Measurements from ENCODE around the gene RXRA. TPM values are rescaled to one million over a fixed set of nuclear protein-coding genes. Genes with fewer than 3 reads are reported as not detected.

RXRA gene
- total and polyA plus RNA-seq, 2 of the 13 experiments (the other 11 are each of a cell fraction or from before 2014, with no cell fraction given), result 18.9 to 29.2 TPM

DNA sequence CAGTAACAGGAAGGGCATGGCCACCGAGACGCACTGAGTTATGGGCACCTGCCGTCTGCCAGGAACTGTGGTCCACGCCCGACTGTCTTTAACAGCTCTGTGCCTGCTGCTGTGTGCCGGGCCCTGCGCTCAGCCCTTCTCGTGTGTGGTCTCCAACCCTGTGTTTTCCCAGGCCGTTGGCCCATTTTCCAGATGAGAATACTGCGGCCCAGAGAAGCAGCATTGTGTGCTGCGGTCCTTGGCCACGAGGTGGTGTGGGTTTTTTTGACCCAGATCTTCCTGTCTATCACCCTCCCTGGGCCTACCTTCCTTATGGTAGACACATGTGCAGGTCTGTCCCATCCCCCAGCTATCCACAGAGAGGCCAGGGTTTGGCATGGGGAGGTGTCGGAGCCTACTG, 47.0 kb downstream of the RXRA start:
- BruUV-seq (replicated peaks), result no TSS peak
- TF ChIP-seq ZNF629 (CRISPR knock-in tag; conservative IDR thresholded peaks at IDR 0.05) (peak; percentile 94), HNRNPL (IDR thresholded peaks at IDR 0.05; ENCODE audit: low read depth, low read length) (0 out of 2 replicates have a peak, but pooled peaks have one; percentile 42), KDM1A (CRISPR knock-in tag; IDR thresholded peaks at IDR 0.05) (0 out of 2 replicates have a peak, but pooled peaks have one; percentile 17)
- TF ChIP-seq, protein P1, sequence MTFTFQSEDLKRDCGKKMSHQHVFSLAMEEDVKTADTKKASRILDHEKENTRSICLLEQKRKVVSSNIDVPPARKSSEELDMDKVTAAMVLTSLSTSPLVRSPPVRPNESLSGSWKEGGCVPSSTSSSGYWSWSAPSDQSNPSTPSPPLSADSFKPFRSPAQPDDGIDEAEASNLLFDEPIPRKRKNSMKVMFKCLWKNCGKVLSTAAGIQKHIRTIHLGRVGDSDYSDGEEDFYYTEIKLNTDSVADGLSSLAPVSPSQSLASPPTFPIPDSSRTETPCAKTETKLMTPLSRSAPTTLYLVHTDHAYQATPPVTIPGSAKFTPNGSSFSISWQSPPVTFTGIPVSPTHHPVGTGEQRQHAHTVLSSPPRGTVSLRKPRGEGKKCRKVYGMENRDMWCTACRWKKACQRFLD (CRISPR knock-in tag; IDR thresholded peaks at IDR 0.05; ENCODE audit: borderline replicate concordance), result no peak
- no peak overlapping the region for H3K27ac ChIP-seq (ENCODE audit: extremely low read length, insufficient read depth, low read length)
- DNase-seq (ENCODE audit: low spot score) (no peak), ATAC-seq (no peak), FAIRE-seq (no peak)
- H3K36me3 ChIP-seq (replicated peaks in 1 of 2; ENCODE audit: control insufficient read depth in 1 of 2, insufficient read depth in 2 of 2, low read length in 2 of 2), result no peaks in the 10 kb centered on the region; a peak in 2 of 5 replicates
- no peak overlapping the region for H3K4me2 ChIP-seq (ENCODE audit: low read depth, low read length)
- H3K27me3 ChIP-seq (ENCODE audit: control insufficient read depth in 1 of 2, insufficient read depth in 2 of 2, low read length in 2 of 2), result no peaks in the 10 kb centered on the region
- peaks cover 44% of the 10 kb centered on the region; the same call in 1 of the 2 replicates for H4K20me1 ChIP-seq (ENCODE audit: insufficient read depth, low read length)
- in situ Hi-C loops (cut with HindIII; ENCODE audit: extremely low pct_ligation_motif_present, low pct_unique_long_range_greater_than_20kb), result no loop called here
- H3K9ac ChIP-seq (ENCODE audit: insufficient read depth, low read depth, low read length), result no peak overlapping the region
- H3K9me3 ChIP-seq (ENCODE audit: low read length), result no peaks in the 10 kb centered on the region
- H3K4me1 ChIP-seq (ENCODE audit: insufficient read depth, low read length), result peaks cover 60% of the 10 kb centered on the region
- peaks cover 85% of the 10 kb centered on the region for H3K79me2 ChIP-seq (ENCODE audit: insufficient read depth, low read length)
- no peak overlapping the region for H2AFZ ChIP-seq (ENCODE audit: low read length)
- intact Hi-C loops (cut with micrococcal nuclease; ENCODE audit: unreplicated experiment), result no loop called here
- ChIA-PET POLR2A (no interaction called here), CTCF (ENCODE audit: low intra/inter-chr PET ratio, low total read pairs) (no interaction called here)
- no peak overlapping the region for H3K4me3 ChIP-seq (replicated peaks in 1 of 3; ENCODE audit: insufficient read depth in 1 of 3, low read depth in 2 of 3, low read length in 3 of 3)
- WGBS (ENCODE audit: low lambda C conversion rate), result 95% methylated on average over 12 of the region's 13 CpGs

DNA sequence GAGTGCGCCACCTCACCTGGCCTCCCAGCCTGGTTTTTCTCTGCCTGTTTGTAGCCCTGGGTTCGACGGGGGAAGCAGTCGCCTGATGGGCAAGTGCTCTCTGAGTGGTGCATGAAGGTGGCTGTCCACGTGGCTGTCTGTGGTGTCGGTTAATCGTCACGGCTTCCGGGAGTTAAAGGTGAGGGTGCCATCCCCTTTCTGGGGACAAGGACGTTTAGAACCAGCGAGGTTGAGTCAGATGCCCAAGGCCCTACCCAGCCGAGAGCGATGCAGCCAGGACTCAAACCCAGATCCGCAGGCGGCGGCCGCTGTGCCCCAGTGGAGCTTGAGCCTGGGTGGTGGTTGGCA, 47.7 kb downstream of the RXRA start:
- no peak for ATAC-seq
- H4K20me1 ChIP-seq (ENCODE audit: insufficient read depth, low read length), result peaks cover 40% of the 10 kb centered on the region; the same call in 1 of the 2 replicates
- no peaks in the 10 kb centered on the region for H3K27me3 ChIP-seq (ENCODE audit: control insufficient read depth in 1 of 2, insufficient read depth in 2 of 2, low read length in 2 of 2)
- CTCF ChIA-PET (ENCODE audit: low intra/inter-chr PET ratio, low total read pairs), result no interaction called here
- H3K4me1 ChIP-seq (ENCODE audit: insufficient read depth, low read length), result peaks cover 53% of the 10 kb centered on the region
- no peak overlapping the region for H3K4me3 ChIP-seq (replicated peaks in 1 of 3; ENCODE audit: insufficient read depth in 1 of 3, low read depth in 2 of 3, low read length in 3 of 3)
- no peak for DNase-seq (ENCODE audit: low spot score)
- intact Hi-C loops (cut with micrococcal nuclease; ENCODE audit: unreplicated experiment) (no loop called here), in situ Hi-C loops (cut with HindIII; ENCODE audit: extremely low pct_ligation_motif_present, low pct_unique_long_range_greater_than_20kb) (no loop called here)
- H3K36me3 ChIP-seq (replicated peaks in 1 of 2; ENCODE audit: control insufficient read depth in 1 of 2, insufficient read depth in 2 of 2, low read length in 2 of 2), result no peaks in the 10 kb centered on the region; a peak in 2 of 5 replicates
- H2AFZ ChIP-seq (ENCODE audit: low read length), result no peak overlapping the region
- peaks cover 85% of the 10 kb centered on the region for H3K79me2 ChIP-seq (ENCODE audit: insufficient read depth, low read length)
- no peak for FAIRE-seq
- BruUV-seq (replicated peaks), result no TSS peak
- H3K27ac ChIP-seq (ENCODE audit: extremely low read length, insufficient read depth, low read length), result no peak overlapping the region
- no peaks in the 10 kb centered on the region for H3K9me3 ChIP-seq (ENCODE audit: low read length)
- H3K9ac ChIP-seq (ENCODE audit: insufficient read depth, low read depth, low read length), result no peak overlapping the region
- no peak overlapping the region for H3K4me2 ChIP-seq (ENCODE audit: low read depth, low read length)
- POLR2A ChIA-PET, result no interaction called here
- 94% methylated on average over 10 of the region's 17 CpGs for WGBS (ENCODE audit: low lambda C conversion rate)
- TF ChIP-seq, protein P2, sequence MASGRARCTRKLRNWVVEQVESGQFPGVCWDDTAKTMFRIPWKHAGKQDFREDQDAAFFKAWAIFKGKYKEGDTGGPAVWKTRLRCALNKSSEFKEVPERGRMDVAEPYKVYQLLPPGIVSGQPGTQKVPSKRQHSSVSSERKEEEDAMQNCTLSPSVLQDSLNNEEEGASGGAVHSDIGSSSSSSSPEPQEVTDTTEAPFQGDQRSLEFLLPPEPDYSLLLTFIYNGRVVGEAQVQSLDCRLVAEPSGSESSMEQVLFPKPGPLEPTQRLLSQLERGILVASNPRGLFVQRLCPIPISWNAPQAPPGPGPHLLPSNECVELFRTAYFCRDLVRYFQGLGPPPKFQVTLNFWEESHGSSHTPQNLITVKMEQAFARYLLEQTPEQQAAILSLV (CRISPR knock-in tag; IDR thresholded peaks at IDR 0.05; ENCODE audit: borderline replicate concordance), result no peak
- TF ChIP-seq ATF7 (IDR thresholded peaks at IDR 0.05) (no peak), ATF7 (CRISPR knock-in tag; IDR thresholded peaks at IDR 0.05) (no peak), NFATC3 (CRISPR knock-in tag; IDR thresholded peaks at IDR 0.05) (no peak), ARNT2 (CRISPR knock-in tag; IDR thresholded peaks at IDR 0.05; ENCODE audit: low read depth) (no peak), ZNF468 (CRISPR knock-in tag; IDR thresholded peaks at IDR 0.05) (no peak), TP53 (CRISPR knock-in tag; conservative IDR thresholded peaks at IDR 0.05) (no peak)
- TF ChIP-seq, protein P3, sequence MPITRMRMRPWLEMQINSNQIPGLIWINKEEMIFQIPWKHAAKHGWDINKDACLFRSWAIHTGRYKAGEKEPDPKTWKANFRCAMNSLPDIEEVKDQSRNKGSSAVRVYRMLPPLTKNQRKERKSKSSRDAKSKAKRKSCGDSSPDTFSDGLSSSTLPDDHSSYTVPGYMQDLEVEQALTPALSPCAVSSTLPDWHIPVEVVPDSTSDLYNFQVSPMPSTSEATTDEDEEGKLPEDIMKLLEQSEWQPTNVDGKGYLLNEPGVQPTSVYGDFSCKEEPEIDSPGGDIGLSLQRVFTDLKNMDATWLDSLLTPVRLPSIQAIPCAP (CRISPR knock-in tag; IDR thresholded peaks at IDR 0.05; ENCODE audit: low read depth), result no peak
- TF ChIP-seq, protein P4, sequence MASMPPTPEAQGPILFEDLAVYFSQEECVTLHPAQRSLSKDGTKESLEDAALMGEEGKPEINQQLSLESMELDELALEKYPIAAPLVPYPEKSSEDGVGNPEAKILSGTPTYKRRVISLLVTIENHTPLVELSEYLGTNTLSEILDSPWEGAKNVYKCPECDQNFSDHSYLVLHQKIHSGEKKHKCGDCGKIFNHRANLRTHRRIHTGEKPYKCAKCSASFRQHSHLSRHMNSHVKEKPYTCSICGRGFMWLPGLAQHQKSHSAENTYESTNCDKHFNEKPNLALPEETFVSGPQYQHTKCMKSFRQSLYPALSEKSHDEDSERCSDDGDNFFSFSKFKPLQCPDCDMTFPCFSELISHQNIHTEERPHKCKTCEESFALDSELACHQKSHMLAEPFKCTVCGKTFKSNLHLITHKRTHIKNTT (CRISPR knock-in tag; IDR thresholded peaks at IDR 0.05), result no peak
- TF ChIP-seq, protein P5, sequence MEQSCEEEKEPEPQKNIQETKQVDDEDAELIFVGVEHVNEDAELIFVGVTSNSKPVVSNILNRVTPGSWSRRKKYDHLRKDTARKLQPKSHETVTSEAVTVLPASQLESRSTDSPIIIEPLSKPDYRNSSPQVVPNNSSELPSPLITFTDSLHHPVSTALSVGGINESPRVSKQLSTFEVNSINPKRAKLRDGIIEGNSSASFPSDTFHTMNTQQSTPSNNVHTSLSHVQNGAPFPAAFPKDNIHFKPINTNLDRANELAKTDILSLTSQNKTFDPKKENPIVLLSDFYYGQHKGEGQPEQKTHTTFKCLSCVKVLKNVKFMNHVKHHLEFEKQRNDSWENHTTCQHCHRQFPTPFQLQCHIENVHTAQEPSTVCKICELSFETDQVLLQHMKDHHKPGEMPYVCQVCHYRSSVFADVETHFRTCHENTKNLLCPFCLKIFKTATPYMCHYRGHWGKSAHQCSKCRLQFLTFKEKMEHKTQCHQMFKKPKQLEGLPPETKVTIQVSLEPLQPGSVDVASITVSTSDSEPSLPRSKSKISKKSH (CRISPR knock-in tag; IDR thresholded peaks at IDR 0.05; ENCODE audit: borderline replicate concordance), result no peak
